ENCODE measurements around the gene MOB3C. TPM values are rescaled to one million over a fixed set of nuclear protein-coding genes. Genes with fewer than 3 reads are reported as not detected.

The MOB3C gene
- total and polyA plus RNA-seq, 2 of the 4 experiments (the other 2 are of a cell fraction), result 7.3 to 9.0 TPM

- no peak overlapping the region for H3K4ac ChIP-seq (ENCODE audit: low read depth, low read length)
- ATAC-seq (ENCODE audit: low read depth) (no peak), DNase-seq (no peak)
- no peak overlapping the region for H2AK9ac ChIP-seq (replicated peaks; ENCODE audit: low read depth, low read length, poor library complexity)
- H3K27ac ChIP-seq (ENCODE audit: insufficient read depth, low read length), result no peak overlapping the region
- H3K4me1 ChIP-seq (ENCODE audit: control insufficient read depth, insufficient read depth, low read length), result no peaks in the 10 kb centered on the region
- no peak overlapping the region for H4K8ac ChIP-seq (ENCODE audit: low read depth in 2 of 2, low read length in 2 of 2)
- no peak overlapping the region for H3K4me3 ChIP-seq (ENCODE audit: insufficient read depth, low read depth, low read length)
- no peak overlapping the region for H2BK5ac ChIP-seq (ENCODE audit: low read depth, low read length, poor library complexity, severe bottlenecking)
- H3K36me3 ChIP-seq (ENCODE audit: control insufficient read depth, insufficient read depth, low read length), result peaks cover 21% of the 10 kb centered on the region
- dilution Hi-C loops (cut with HindIII; ENCODE audit: low sequenced_read_pairs, unreplicated experiment), result no loop called here
- no peak overlapping the region for H4K5ac ChIP-seq (ENCODE audit: low read depth, low read length)
- H3K79me1 ChIP-seq (ENCODE audit: low read depth in 1 of 2, low read length in 2 of 2), result no peaks in the 10 kb centered on the region
- H3K9ac ChIP-seq (ENCODE audit: low read depth, low read length), result no peak overlapping the region
- H3K14ac ChIP-seq (replicated peaks; ENCODE audit: low read depth, low read length), result no peak overlapping the region
- H3K9me1 ChIP-seq (ENCODE audit: insufficient read depth, low read length), result no peaks in the 10 kb centered on the region; the same call in 1 of the 2 replicates
- H3K56ac ChIP-seq (ENCODE audit: extremely low read depth, insufficient read depth, low read length), result no peak overlapping the region
- intact Hi-C loops (cut with micrococcal nuclease), result no loop called here
- H3K9me3 ChIP-seq (ENCODE audit: control insufficient read depth, insufficient read depth, low read length), result no peaks in the 10 kb centered on the region
- TF ChIP-seq NFE2L2 (IDR thresholded peaks at IDR 0.05; ENCODE audit: low read depth, low read length) (no peak), SMC3 (IDR thresholded peaks at IDR 0.05; ENCODE audit: low read depth, low read length) (no peak), CTCF (conservative IDR thresholded peaks at IDR 0.05; ENCODE audit: low read depth, low read length) (no peak), MAFK (IDR thresholded peaks at IDR 0.05; ENCODE audit: low read depth, low read length) (no peak), BHLHE40 (IDR thresholded peaks at IDR 0.05; ENCODE audit: low read depth, low read length) (no peak), MXI1 (IDR thresholded peaks at IDR 0.05; ENCODE audit: borderline replicate concordance, low read depth, low read length) (no peak)
- POLR2A ChIA-PET (ENCODE audit: unreplicated experiment), result no interaction called here
- H2BK20ac ChIP-seq (ENCODE audit: low read depth, low read length), result no peak overlapping the region
- no peaks in the 10 kb centered on the region for H4K20me1 ChIP-seq (ENCODE audit: insufficient read depth, low read length)
- in situ Hi-C loops (cut with MboI; ENCODE audit: low sequenced_read_pairs), result no loop called here
- H3K18ac ChIP-seq (ENCODE audit: low read depth, low read length), result no peak overlapping the region
- no peak overlapping the region for H4K91ac ChIP-seq (ENCODE audit: insufficient read depth, low read depth, low read length)
- no peak overlapping the region for H3K23ac ChIP-seq (ENCODE audit: low read depth, low read length)
- no peak overlapping the region for H2BK120ac ChIP-seq (ENCODE audit: low read depth, low read length)
- 100% methylated on average over 1 of the region's 2 CpGs; no CpG with 5 or more reads in 1 of the 2 experiments for WGBS, 2 experiments (ENCODE audit: extremely low coverage in 2 of 2, insufficient read length in 1 of 2)
- no peaks in the 10 kb centered on the region for H3K27me3 ChIP-seq (ENCODE audit: control insufficient read depth, insufficient read depth, low read length)
- BruUV-seq (replicated peaks), result TSS peak; percentile 77
- CTCF ChIA-PET, result no interaction called here
- H3K4me2 ChIP-seq (ENCODE audit: low read depth, low read length), result no peak overlapping the region
- no peak overlapping the region for H2BK15ac ChIP-seq (ENCODE audit: low read depth, low read length)
- no peak overlapping the region for H2AK5ac ChIP-seq (ENCODE audit: low read depth, low read length)
- H2AFZ ChIP-seq (replicated peaks; ENCODE audit: low read length, poor library complexity), result no peak overlapping the region
Measured at GRCh38 chr1:46635205-46635604, 18.6 kb upstream of the MOB3C start.

Measured in IMR-90 (cell line).